H9 (cell line): ENCODE measurements around the gene JUP. TPM values are rescaled to one million over a fixed set of nuclear protein-coding genes. Genes with fewer than 3 reads are reported as not detected.

Experiments
- DNase-seq: peaks from one replicate; pipeline ENCODE4 v3.0.0-alpha.2; 2017
- H2AFZ ChIP-seq: one replicate; pipeline ENCODE4 v1.6.1; 2013; ENCODE audit warnings: mild to moderate bottlenecking, low read length, control low read depth, moderate library complexity
- H2AK5ac ChIP-seq: 2 replicates; pipeline ENCODE4 v1.6.1; 2013; ENCODE audit warnings: low read length, control low read depth, mixed read lengths; ENCODE audit not compliant: insufficient read length
- H2BK120ac ChIP-seq: one replicate; pipeline ENCODE4 v1.6.1; 2013; ENCODE audit warnings: low read depth, mild to moderate bottlenecking, low read length, control low read depth, inconsistent platforms; ENCODE audit not compliant: poor library complexity, severe bottlenecking
- H2BK12ac ChIP-seq: 2 replicates; pipeline ENCODE4 v1.6.1; 2013; ENCODE audit warnings: low read length, control low read depth, mixed read lengths, low read depth; ENCODE audit not compliant: insufficient read length
- H2BK15ac ChIP-seq: 2 replicates; pipeline ENCODE4 v1.6.1; 2013; ENCODE audit warnings: low read depth, low read length, control low read depth
- H2BK20ac ChIP-seq: one replicate; pipeline ENCODE4 v1.6.1; 2013; ENCODE audit warnings: low read depth, mild to moderate bottlenecking, low read length, control low read depth, inconsistent platforms; ENCODE audit not compliant: poor library complexity, severe bottlenecking
- H2BK5ac ChIP-seq: 2 replicates; pipeline ENCODE4 v1.6.1; 2013; ENCODE audit warnings: low read length, control low read depth, mixed read lengths; ENCODE audit not compliant: insufficient read length
- H3K14ac ChIP-seq: 2 replicates; pipeline ENCODE4 v1.6.1; 2013; ENCODE audit warnings: low read length, control low read depth; ENCODE audit not compliant: insufficient read depth
- H3K18ac ChIP-seq: 2 replicates; pipeline ENCODE4 v1.6.1; 2013; ENCODE audit warnings: low read depth, mild to moderate bottlenecking, mixed read lengths, low read length, control low read depth; ENCODE audit not compliant: insufficient read length
- H3K23ac ChIP-seq: 2 replicates; pipeline ENCODE4 v1.6.1; 2013; ENCODE audit warnings: low read length, control low read depth, mixed read lengths, low read depth; ENCODE audit not compliant: insufficient read length
- H3K23me2 ChIP-seq: 2 replicates; pipeline ENCODE4 v1.6.1; 2013; ENCODE audit warnings: low read depth, mild to moderate bottlenecking, mixed read lengths, low read length, control low read depth; ENCODE audit not compliant: insufficient read length, poor library complexity, severe bottlenecking
- H3K27ac ChIP-seq: 2 replicates; pipeline ENCODE4 v1.5.1; 2013; ENCODE audit warnings: low read length, control low read depth, mixed read lengths, low read depth; ENCODE audit not compliant: insufficient read length
- H3K27me3 ChIP-seq: 2 replicates; pipeline ENCODE4 v1.6.1; 2013; ENCODE audit warnings: low read length, control low read depth, inconsistent platforms; ENCODE audit not compliant: insufficient read depth
- H3K4ac ChIP-seq: 2 replicates; pipeline ENCODE4 v1.6.1; 2013; ENCODE audit warnings: low read depth, mild to moderate bottlenecking, control low read depth, inconsistent platforms, low read length, moderate library complexity
- H3K4me1 ChIP-seq: 2 replicates; pipeline ENCODE4 v1.6.1; 2013; ENCODE audit warnings: low read length, control low read depth, inconsistent platforms; ENCODE audit not compliant: insufficient read depth
- H3K4me2 ChIP-seq: 2 replicates; pipeline ENCODE4 v1.6.1; 2013; ENCODE audit warnings: low read length, control low read depth, mixed read lengths; ENCODE audit not compliant: insufficient read length, insufficient read depth
- H3K56ac ChIP-seq: 2 replicates; pipeline ENCODE4 v1.6.1; 2013; ENCODE audit warnings: low read depth, mild to moderate bottlenecking, mixed read lengths, low read length, control low read depth; ENCODE audit not compliant: insufficient read length
- H3K79me1 ChIP-seq: 2 replicates; pipeline ENCODE4 v1.6.1; 2013; ENCODE audit warnings: low read depth, mild to moderate bottlenecking, moderate library complexity, low read length, control low read depth, inconsistent platforms; ENCODE audit not compliant: insufficient read depth, poor library complexity, severe bottlenecking
- H3K79me2 ChIP-seq: 2 replicates; pipeline ENCODE4 v1.6.1; 2013; ENCODE audit warnings: low read length, control low read depth, inconsistent platforms; ENCODE audit not compliant: insufficient read depth
- H3K9ac ChIP-seq: 2 replicates; pipeline ENCODE4 v1.6.1; 2013; ENCODE audit warnings: low read length, control low read depth, mixed read lengths; ENCODE audit not compliant: insufficient read length; ENCODE audit errors: extremely low read depth
- H3K9me3 ChIP-seq: one replicate; pipeline ENCODE4 v1.6.1; 2013; ENCODE audit warnings: low read depth, low read length, inconsistent platforms; ENCODE audit not compliant: control insufficient read depth
- H3T11ph ChIP-seq: one replicate; pipeline ENCODE4 v1.6.1; 2013; ENCODE audit warnings: mild to moderate bottlenecking, low read length, control low read depth, inconsistent platforms
- H4K20me1 ChIP-seq: one replicate; pipeline ENCODE4 v1.6.1; 2013; ENCODE audit not compliant: control insufficient read depth, insufficient read length, insufficient read depth
- H4K5ac ChIP-seq: 2 replicates; pipeline ENCODE4 v1.6.1; 2013; ENCODE audit warnings: low read depth, mild to moderate bottlenecking, mixed read lengths, low read length, control low read depth; ENCODE audit not compliant: insufficient read length
- H4K8ac ChIP-seq: replicated peaks from 2 replicates; pipeline ENCODE4 v1.6.1; 2013; ENCODE audit warnings: low read length, control low read depth, mixed read lengths, low read depth; ENCODE audit not compliant: insufficient read length
- H4K91ac ChIP-seq: 2 replicates; pipeline ENCODE4 v1.6.1; 2013; ENCODE audit warnings: low read depth, mild to moderate bottlenecking, moderate library complexity, mixed read lengths, low read length, control low read depth; ENCODE audit not compliant: insufficient read length
- H3K27ac Mint-ChIP-seq, 3 experiments: 2 replicates in 2 of 3; 3 replicates in 1 of 3; pipeline ENCODE4 v1.8.0; 2020 to 2021; ENCODE audit warnings: mixed read lengths in 3 of 3, mild to moderate bottlenecking in 1 of 3, moderate library complexity in 1 of 3
- H3K27me3 Mint-ChIP-seq: 2 replicates; pipeline ENCODE4 v1.8.0; 2021; ENCODE audit warnings: low read depth, mild to moderate bottlenecking, moderate library complexity, mixed read lengths
- H3K36me3 Mint-ChIP-seq, 3 experiments: 2 replicates in 2 of 3; 3 replicates in 1 of 3; pipeline ENCODE4 v1.8.0; 2020 to 2021; ENCODE audit warnings: low read depth in 3 of 3, mixed read lengths in 3 of 3; ENCODE audit not compliant: insufficient read depth in 1 of 3
- H3K4me1 Mint-ChIP-seq, 2 experiments: 2 replicates each; pipeline ENCODE4 v1.8.0; 2020; ENCODE audit warnings: mixed read lengths in 2 of 2
- H3K4me3 Mint-ChIP-seq, 2 experiments: 2 replicates in 1 of 2; 3 replicates in 1 of 2; pipeline ENCODE4 v1.8.0; 2020 to 2021; ENCODE audit warnings: mild to moderate bottlenecking in 2 of 2, mixed read lengths in 2 of 2, moderate library complexity in 1 of 2
- H3K9me3 Mint-ChIP-seq, 2 experiments: 2 replicates in 1 of 2; 3 replicates in 1 of 2; pipeline ENCODE4 v1.8.0; 2020; ENCODE audit warnings: mild to moderate bottlenecking in 2 of 2, mixed read lengths in 2 of 2, moderate library complexity in 1 of 2
- CTCF ChIP-seq: fragments of 200-600 bp; sonication (generic); conservative IDR thresholded peaks from 3 replicates; pipeline ENCODE4 v1.8.0; 2021; ENCODE audit warnings: antibody characterized with exemption, mild to moderate bottlenecking
- WGBS: extraction: QIAGEN DNeasy Blood & Tissue Kit; methylation state at CpG from one replicate; pipeline ENCODE4 v1.1.7; 2013; ENCODE audit warnings: missing lambda C conversion rate, low lambda C conversion rate, mixed read lengths; ENCODE audit not compliant: insufficient read length; ENCODE audit errors: extremely low coverage; 5-methylcytosine and 5-hydroxymethylcytosine counted together
- total RNA-seq: library from RNA; stranded (reverse); gene quantifications from 2 replicates; pipeline ENCODE4 v1.2.1, GENCODE V29; 2021

Gene JUP
- total RNA-seq, 1 experiment from 2014 or later: 90.1 TPM

- peaks cover 32% of the 10 kb centered on the region for H3K27me3 Mint-ChIP-seq
- Histone ChIP-seq H2BK20ac (no peak overlapping the region), H3K79me1 (no peaks in the 10 kb centered on the region), H2BK15ac (no peak overlapping the region), H3K4me2 (no peak overlapping the region), H3K23me2 (peaks cover 1% of the 10 kb centered on the region), H2BK12ac (no peak overlapping the region), H3K4me1 (no peaks in the 10 kb centered on the region), H2BK120ac (no peak overlapping the region), H4K5ac (no peak overlapping the region), H3K18ac (no peak overlapping the region), H4K91ac (no peak overlapping the region), H3K9ac (no peak overlapping the region), H3K56ac (no peak overlapping the region), H3K27me3 (peaks cover 4% of the 10 kb centered on the region; the same call in 1 of the 2 replicates), H3K27ac (no peak overlapping the region), H3K23ac (no peak overlapping the region), H3K14ac (no peak overlapping the region; the same call in 1 of the 2 replicates), H2AK5ac (no peak overlapping the region), H3T11ph (no peak overlapping the region), H4K8ac (no peak overlapping the region), H3K79me2 (no peaks in the 10 kb centered on the region), H2BK5ac (no peak overlapping the region), H4K20me1 (no peaks in the 10 kb centered on the region), H3K9me3 (no peaks in the 10 kb centered on the region), H3K4ac (no peak overlapping the region), H2AFZ (no peak overlapping the region)
- no peak for DNase-seq
- WGBS: no CpG with 5 or more reads among the region's 9 CpGs
- peaks cover 10 to 32% of the 10 kb centered on the region in 2 experiments for H3K4me1 Mint-ChIP-seq
- H3K9me3 Mint-ChIP-seq: no peaks in the 10 kb centered on the region
- no peak overlapping the region; a peak in 1 of 5 replicates for H3K4me3 Mint-ChIP-seq
- no peaks in the 10 kb centered on the region for H3K36me3 Mint-ChIP-seq
- no peak for TF ChIP-seq CTCF
- H3K27ac Mint-ChIP-seq: 0 out of 7 replicates have a peak overlapping the region, but pooled peaks of 1 of the 3 experiments have one; percentile 42
Measured at GRCh38 chr17:41739661-41740352, 46.7 kb downstream of the JUP start.
